Liver (tissue), 9 donors: ENCODE results near the gene CEACAM1. TPM values are rescaled to one million over a fixed set of nuclear protein-coding genes. Genes with fewer than 3 reads are reported as not detected.

Experiments used
- DNase-seq: peaks from one replicate; pipeline ENCODE4 v3.0.0-alpha.2; 2017; ENCODE audit warnings: low spot score
- H3K27ac ChIP-seq, 2 donors: one replicate each; pipeline ENCODE4 v1.7.0; 2013; ENCODE audit warnings: inconsistent platforms in 2 of 2, low read length in 2 of 2, control low read depth in 1 of 2, low read depth in 1 of 2, mild to moderate bottlenecking in 1 of 2
- H3K27me3 ChIP-seq, 4 donors: one replicate each; pipeline versions ENCODE4 v1.6.1 to v1.7.0; 2013; ENCODE audit warnings: low read length in 3 of 4, inconsistent platforms in 1 of 4, mild to moderate bottlenecking in 1 of 4, moderate library complexity in 1 of 4; ENCODE audit not compliant: control insufficient read depth in 4 of 4, insufficient read depth in 4 of 4
- H3K36me3 ChIP-seq, 4 donors: one replicate each; pipeline versions ENCODE4 v1.6.1 to v1.7.0; 2013; ENCODE audit warnings: low read length in 3 of 4, mild to moderate bottlenecking in 3 of 4, low read depth in 1 of 4, moderate library complexity in 1 of 4; ENCODE audit not compliant: control insufficient read depth in 4 of 4, insufficient read depth in 3 of 4
- H3K4me1 ChIP-seq, 4 donors: one replicate each; pipeline versions ENCODE4 v1.6.1 to v1.7.0; 2013; ENCODE audit warnings: low read length in 3 of 4, mild to moderate bottlenecking in 3 of 4, moderate library complexity in 1 of 4; ENCODE audit not compliant: control insufficient read depth in 4 of 4, insufficient read depth in 4 of 4
- H3K4me3 ChIP-seq, 3 donors: one replicate each; pipeline versions ENCODE4 v1.6.1 to v1.7.0; 2013; ENCODE audit warnings: low read length in 3 of 3, control low read depth in 1 of 3, low read depth in 1 of 3, mild to moderate bottlenecking in 1 of 3
- H3K9ac ChIP-seq, 2 donors: one replicate each; pipeline ENCODE4 v1.7.0; 2013; ENCODE audit warnings: low read length in 2 of 2, mild to moderate bottlenecking in 2 of 2, moderate library complexity in 2 of 2, control low read depth in 1 of 2, low read depth in 1 of 2
- H3K9me3 ChIP-seq, 4 donors: one replicate each; pipeline versions ENCODE4 v1.6.1 to v1.7.0; 2013; ENCODE audit warnings: low read length in 3 of 4; ENCODE audit not compliant: control insufficient read depth in 4 of 4
- EGR1 ChIP-seq, 2 donors: IDR thresholded peaks; 2 replicates each; pipeline ENCODE4 v1.6.1; 2016 to 2018; ENCODE audit warnings: antibody characterized with exemption in 2 of 2, low read depth in 2 of 2
- FOXA1 ChIP-seq: IDR thresholded peaks from 2 replicates; pipeline ENCODE4 v1.6.1; 2016; ENCODE audit warnings: antibody characterized with exemption
- FOXA2 ChIP-seq: IDR thresholded peaks from 2 replicates; pipeline ENCODE4 v1.6.1; 2016; ENCODE audit warnings: antibody characterized with exemption
- JUND ChIP-seq, 2 donors: IDR thresholded peaks; 2 replicates each; pipeline ENCODE4 v1.6.1; 2016; ENCODE audit warnings: antibody characterized with exemption in 2 of 2
- RAD21 ChIP-seq, 2 donors: IDR thresholded peaks; 2 replicates each; pipeline ENCODE4 v1.6.1; 2016; ENCODE audit warnings: antibody characterized with exemption in 2 of 2, mild to moderate bottlenecking in 2 of 2
- RXRA ChIP-seq, 2 donors: IDR thresholded peaks; 2 replicates each; pipeline ENCODE4 v1.6.1; 2017 to 2018; ENCODE audit warnings: antibody characterized with exemption in 2 of 2, mild to moderate bottlenecking in 1 of 2
- SP1 ChIP-seq: IDR thresholded peaks from 2 replicates; pipeline ENCODE4 v1.6.1; 2018; ENCODE audit warnings: antibody characterized with exemption, mild to moderate bottlenecking
- YY1 ChIP-seq: IDR thresholded peaks from 2 replicates; pipeline ENCODE4 v1.6.1; 2016; ENCODE audit warnings: antibody characterized with exemption, mild to moderate bottlenecking
- WGBS: extraction: QIAGEN DNeasy Blood & Tissue Kit; methylation state at CpG from one replicate; pipeline ENCODE4 v1.1.7; 2013; 5-methylcytosine and 5-hydroxymethylcytosine counted together
- polyA plus RNA-seq, 2 donors: library from polyadenylated mRNA; stranded (reverse) in 1 of 2; unstranded in 1 of 2; fragments of 200-250 nt in 1 of 2; fragments of >200 nt in 1 of 2; fragmentation: Nextera tagmentation in 1 of 2; extraction: Ambion mirVana in 1 of 2; gene quantifications; one replicate each; pipeline versions ENCODE4 v1.2.1 to v1.2.3, GENCODE V29; 2013 to 2015
- total RNA-seq, 2 donors: library from RNA; depleted of rRNA; stranded (reverse); fragments of >200 nt; gene quantifications; one replicate each; pipeline ENCODE4 v1.2.3, GENCODE V29; 2014
- TF ChIP-seq, protein P1 (sequence below): IDR thresholded peaks from 2 replicates; pipeline ENCODE4 v1.6.1; 2016; ENCODE audit warnings: antibody characterized with exemption
- TF ChIP-seq, protein P2 (sequence below): fragments of 150-350 bp; IDR thresholded peaks from 2 replicates; pipeline ENCODE4 v1.5.1; 2017; ENCODE audit warnings: improper control_type of control experiment, low read depth, low read length; ENCODE audit not compliant: missing input control
- TF ChIP-seq, protein P3 (sequence below): IDR thresholded peaks from 2 replicates; pipeline ENCODE4 v1.6.1; 2016; ENCODE audit warnings: antibody characterized with exemption
- TF ChIP-seq, protein P4 (sequence below): IDR thresholded peaks from 2 replicates; pipeline ENCODE4 v1.6.1; 2016; ENCODE audit warnings: antibody characterized with exemption
- donor health status: healthy.
- donor health status: healthy.
- donor health status: healthy.
- donor health status: healthy.
- donor health status: healthy.

Gene CEACAM1
- total and polyA plus RNA-seq, 4 donors = 8.3 to 36.7 (median 26.8) TPM

- TF ChIP-seq, protein P1, sequence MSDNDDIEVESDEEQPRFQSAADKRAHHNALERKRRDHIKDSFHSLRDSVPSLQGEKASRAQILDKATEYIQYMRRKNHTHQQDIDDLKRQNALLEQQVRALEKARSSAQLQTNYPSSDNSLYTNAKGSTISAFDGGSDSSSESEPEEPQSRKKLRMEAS = no peak
- TF ChIP-seq, protein P2, sequence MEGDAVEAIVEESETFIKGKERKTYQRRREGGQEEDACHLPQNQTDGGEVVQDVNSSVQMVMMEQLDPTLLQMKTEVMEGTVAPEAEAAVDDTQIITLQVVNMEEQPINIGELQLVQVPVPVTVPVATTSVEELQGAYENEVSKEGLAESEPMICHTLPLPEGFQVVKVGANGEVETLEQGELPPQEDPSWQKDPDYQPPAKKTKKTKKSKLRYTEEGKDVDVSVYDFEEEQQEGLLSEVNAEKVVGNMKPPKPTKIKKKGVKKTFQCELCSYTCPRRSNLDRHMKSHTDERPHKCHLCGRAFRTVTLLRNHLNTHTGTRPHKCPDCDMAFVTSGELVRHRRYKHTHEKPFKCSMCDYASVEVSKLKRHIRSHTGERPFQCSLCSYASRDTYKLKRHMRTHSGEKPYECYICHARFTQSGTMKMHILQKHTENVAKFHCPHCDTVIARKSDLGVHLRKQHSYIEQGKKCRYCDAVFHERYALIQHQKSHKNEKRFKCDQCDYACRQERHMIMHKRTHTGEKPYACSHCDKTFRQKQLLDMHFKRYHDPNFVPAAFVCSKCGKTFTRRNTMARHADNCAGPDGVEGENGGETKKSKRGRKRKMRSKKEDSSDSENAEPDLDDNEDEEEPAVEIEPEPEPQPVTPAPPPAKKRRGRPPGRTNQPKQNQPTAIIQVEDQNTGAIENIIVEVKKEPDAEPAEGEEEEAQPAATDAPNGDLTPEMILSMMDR = no peak
- no peak for TF ChIP-seq JUND (IDR thresholded peaks at IDR 0.05)
- no peak for TF ChIP-seq EGR1 (IDR thresholded peaks at IDR 0.05; ENCODE audit: low read depth in 2 of 2)
- TF ChIP-seq YY1 = no peak
Observed at GRCh38 chr19:42472402-42473147, 55.7 kb downstream of the CEACAM1 start (continued).

DNA sequence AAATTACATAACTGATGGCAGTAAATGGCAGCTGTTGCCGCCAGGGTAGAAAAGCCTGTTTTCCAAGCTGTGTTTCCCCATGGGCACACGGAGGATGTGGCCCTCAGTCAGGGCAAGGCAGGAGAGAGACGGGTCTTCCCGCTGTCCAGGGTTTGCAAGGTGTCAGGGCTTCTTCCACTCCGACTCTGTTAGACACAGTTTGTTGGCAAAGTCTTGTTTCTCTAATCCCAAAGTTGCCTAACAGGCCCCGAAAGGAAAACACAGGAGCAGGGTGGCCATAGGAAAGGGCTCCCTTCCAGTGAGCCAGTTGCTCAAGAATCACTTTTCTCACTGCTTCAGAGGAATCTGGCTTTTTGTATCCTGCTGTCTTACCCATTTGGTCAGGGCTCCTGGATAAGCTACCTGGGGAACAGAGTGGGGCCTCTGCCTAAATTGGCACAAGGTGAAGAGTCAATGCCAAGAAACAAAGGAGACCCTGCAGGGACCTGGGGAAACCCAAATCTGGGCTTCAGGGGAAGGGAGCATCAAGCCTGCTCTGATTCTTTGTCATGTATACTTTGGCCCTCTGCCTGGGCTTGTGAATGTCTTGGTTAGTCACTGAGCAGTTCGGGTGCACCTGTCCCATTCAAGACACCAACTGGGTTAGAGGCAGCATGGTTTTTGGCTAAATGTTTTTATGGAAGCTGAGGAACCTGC, 56.6 kb downstream of the CEACAM1 start:
- Histone ChIP-seq H3K4me3 (no peak overlapping the region), H3K9ac (no peak overlapping the region), H3K36me3 (no peaks in the 10 kb centered on the region), H3K9me3 (no peaks in the 10 kb centered on the region), H3K4me1 (no peaks in the 10 kb centered on the region), H3K27me3 (no peaks in the 10 kb centered on the region), H3K27ac (no peak overlapping the region)
- WGBS = 84% methylated on average over 7 of the region's 7 CpGs
- TF ChIP-seq FOXA2 = no peak
- DNase-seq = no peak

DNA sequence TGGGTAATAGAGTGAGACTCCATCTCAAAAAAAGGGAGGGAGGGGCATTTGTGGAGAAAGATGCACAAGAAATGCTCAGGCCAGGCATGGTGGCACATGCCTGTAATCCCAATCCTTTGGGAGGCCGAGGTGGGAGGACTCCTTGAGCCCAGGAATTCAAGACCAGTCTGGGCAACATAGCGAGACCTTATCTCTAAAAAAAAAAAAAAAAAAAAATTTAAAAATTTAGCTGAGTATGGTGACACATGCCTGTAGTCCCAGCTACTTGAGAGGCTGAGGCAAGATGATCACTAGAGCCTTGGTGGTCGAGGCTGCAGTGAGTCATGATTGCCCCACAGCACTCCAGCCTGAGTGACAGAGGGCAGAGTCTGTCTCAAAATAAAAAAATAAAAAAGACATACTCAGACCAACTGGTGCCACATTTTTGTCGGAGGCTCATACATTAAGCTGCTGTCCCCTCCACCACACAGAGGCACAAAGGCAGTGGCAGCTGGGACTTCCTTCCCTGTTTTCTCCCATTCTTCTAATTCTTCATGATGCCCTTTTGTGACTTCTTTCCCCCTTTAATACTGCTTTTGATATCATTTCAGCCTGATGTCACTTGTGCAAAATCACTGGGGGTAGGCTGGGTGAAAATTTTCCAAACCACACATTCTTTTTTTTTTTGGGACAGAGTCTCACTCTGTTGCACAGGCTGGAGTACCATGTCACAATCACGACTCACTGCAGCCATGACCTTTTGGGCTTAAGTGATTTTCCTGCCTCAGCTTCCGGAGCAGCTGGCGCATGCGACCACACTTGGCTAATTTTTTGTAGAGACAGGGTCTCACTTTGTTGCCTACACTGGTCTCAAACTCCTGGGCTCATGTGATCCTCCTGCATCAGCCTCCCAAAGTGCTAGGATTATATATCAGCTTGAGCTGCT, 58.7 kb downstream of the CEACAM1 start:
- Histone ChIP-seq H3K27me3 (no peaks in the 10 kb centered on the region), H3K36me3 (no peaks in the 10 kb centered on the region), H3K27ac (no peak overlapping the region), H3K9me3 (no peaks in the 10 kb centered on the region), H3K9ac (no peak overlapping the region), H3K4me1 (peaks cover 0 to 4% (median 1%) of the 10 kb centered on the region in 4 donors), H3K4me3 (no peak overlapping the region)
- 61% methylated on average over 8 of the region's 8 CpGs for WGBS
- no peak for DNase-seq
- TF ChIP-seq SP1 (no peak), RXRA (IDR thresholded peaks at IDR 0.05) (no peak), RAD21 (IDR thresholded peaks at IDR 0.05) (no peak), FOXA1 (no peak)
- TF ChIP-seq, protein P2 = no peak
- TF ChIP-seq, protein P3, sequence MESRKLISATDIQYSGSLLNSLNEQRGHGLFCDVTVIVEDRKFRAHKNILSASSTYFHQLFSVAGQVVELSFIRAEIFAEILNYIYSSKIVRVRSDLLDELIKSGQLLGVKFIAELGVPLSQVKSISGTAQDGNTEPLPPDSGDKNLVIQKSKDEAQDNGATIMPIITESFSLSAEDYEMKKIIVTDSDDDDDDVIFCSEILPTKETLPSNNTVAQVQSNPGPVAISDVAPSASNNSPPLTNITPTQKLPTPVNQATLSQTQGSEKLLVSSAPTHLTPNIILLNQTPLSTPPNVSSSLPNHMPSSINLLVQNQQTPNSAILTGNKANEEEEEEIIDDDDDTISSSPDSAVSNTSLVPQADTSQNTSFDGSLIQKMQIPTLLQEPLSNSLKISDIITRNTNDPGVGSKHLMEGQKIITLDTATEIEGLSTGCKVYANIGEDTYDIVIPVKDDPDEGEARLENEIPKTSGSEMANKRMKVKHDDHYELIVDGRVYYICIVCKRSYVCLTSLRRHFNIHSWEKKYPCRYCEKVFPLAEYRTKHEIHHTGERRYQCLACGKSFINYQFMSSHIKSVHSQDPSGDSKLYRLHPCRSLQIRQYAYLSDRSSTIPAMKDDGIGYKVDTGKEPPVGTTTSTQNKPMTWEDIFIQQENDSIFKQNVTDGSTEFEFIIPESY = no peak
- TF ChIP-seq, protein P4, sequence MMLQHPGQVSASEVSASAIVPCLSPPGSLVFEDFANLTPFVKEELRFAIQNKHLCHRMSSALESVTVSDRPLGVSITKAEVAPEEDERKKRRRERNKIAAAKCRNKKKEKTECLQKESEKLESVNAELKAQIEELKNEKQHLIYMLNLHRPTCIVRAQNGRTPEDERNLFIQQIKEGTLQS = no peak
